Right lung (tissue), 5 donors: ENCODE results near the gene ARL10. TPM values are rescaled to one million over a fixed set of nuclear protein-coding genes. Genes with fewer than 3 reads are reported as not detected.
A peak's percentile ranks its signal among the peaks of the same experiment; 100 is the strongest.

Experiments used
- DNase-seq, 2 donors: peaks; one replicate each; pipeline ENCODE4 v3.0.0-alpha.2; 2013
- polyA plus RNA-seq, 5 donors: library from polyadenylated mRNA; unstranded; fragments of 120-200 nt; gene quantifications; one replicate each; pipeline versions ENCODE4 v1.2.1 to v1.2.3, GENCODE V29; 2013; ENCODE audit warnings: inconsistent platforms in 1 of 5, low replicate concordance in 1 of 5; ENCODE audit not compliant: insufficient read length in 5 of 5, insufficient read depth in 1 of 5

The ARL10 gene
- polyA plus RNA-seq, 5 donors = 11.4 to 20.7 (median 16.4) TPM

GRCh38 chr5:176409765-176410164 is 44.5 kb downstream of the ARL10 start:
- DNase-seq = no peak

- DNase-seq = no peak
These were observed 45.3 kb downstream of the ARL10 start for GRCh38 chr5:176410486-176411180.

- no peak for DNase-seq
These were observed 47.4 kb downstream of the ARL10 start for GRCh38 chr5:176412517-176413254.

GRCh38 chr5:176413255-176413565 is 47.9 kb downstream of the ARL10 start:
- DNase-seq = no peak

GRCh38 chr5:176413709-176414191 is 48.5 kb downstream of the ARL10 start:
- no peak for DNase-seq

GRCh38 chr5:176414704-176415103 is 49.4 kb downstream of the ARL10 start:
- DNase-seq = no peak

- DNase-seq = no peak
These were observed 50.1 kb downstream of the ARL10 start for GRCh38 chr5:176415240-176415951.

- peak; percentile 94 for DNase-seq
These were observed 51.0 kb downstream of the ARL10 start, which contains the start of gene CLTB for GRCh38 chr5:176415952-176416924. Gene CLTB (minus strand): TSS chr5:176416539. CDS start chr5:176416363, 176 bp downstream.

GRCh38 chr5:176416965-176417364 is 51.7 kb downstream of the ARL10 start:
- no peak for DNase-seq

- no peak for DNase-seq
These were observed 53.0 kb downstream of the ARL10 start for GRCh38 chr5:176418251-176418650.

GRCh38 chr5:176420086-176420485 is 54.8 kb downstream of the ARL10 start:
- no peak for DNase-seq

- no peak for DNase-seq
These were observed 55.8 kb downstream of the ARL10 start for GRCh38 chr5:176420972-176421544.

GRCh38 chr5:176424181-176424580 is 58.9 kb downstream of the ARL10 start:
- DNase-seq = no peak

GRCh38 chr5:176425138-176425537 is 59.9 kb downstream of the ARL10 start:
- DNase-seq = no peak

- DNase-seq = no peak
These were observed 60.5 kb downstream of the ARL10 start for GRCh38 chr5:176425791-176426190.

- DNase-seq = no peak
These were observed 61.6 kb downstream of the ARL10 start for GRCh38 chr5:176426876-176427275.

- no peak for DNase-seq
These were observed 62.7 kb downstream of the ARL10 start for GRCh38 chr5:176427971-176428370.

GRCh38 chr5:176429972-176430371 is 64.7 kb downstream of the ARL10 start:
- no peak for DNase-seq
